ENCODE measurements around the gene ZNF277.

- no peak for TF ChIP-seq CTCF (IDR thresholded peaks at IDR 0.05)
- TF ChIP-seq POLR2A (IDR thresholded peaks at IDR 0.05), result no peak
Measured at GRCh38 chr7:112350585-112350984, 144.1 kb downstream of the ZNF277 start.
